D721Med (cell line): ENCODE measurements around the gene EID2.

Source experiments
- DNase-seq: peaks from one replicate; pipeline ENCODE4 v3.0.0; 2011; ENCODE audit warnings: low spot score; ENCODE audit not compliant: insufficient read length
- FAIRE-seq: peaks from 2 replicates; lab custom pipeline; 2011; peaks lifted over from hg19 to GRCh38; lab: Jason Lieb, UNC
- TF ChIP-seq, protein P1 (sequence below): IDR thresholded peaks from 2 replicates; pipeline ENCODE4 v1.5.1; 2012; ENCODE audit warnings: mild to moderate bottlenecking, control low read depth; ENCODE audit not compliant: insufficient read depth; ENCODE audit errors: missing control alignments

The EID2 gene

DNA sequence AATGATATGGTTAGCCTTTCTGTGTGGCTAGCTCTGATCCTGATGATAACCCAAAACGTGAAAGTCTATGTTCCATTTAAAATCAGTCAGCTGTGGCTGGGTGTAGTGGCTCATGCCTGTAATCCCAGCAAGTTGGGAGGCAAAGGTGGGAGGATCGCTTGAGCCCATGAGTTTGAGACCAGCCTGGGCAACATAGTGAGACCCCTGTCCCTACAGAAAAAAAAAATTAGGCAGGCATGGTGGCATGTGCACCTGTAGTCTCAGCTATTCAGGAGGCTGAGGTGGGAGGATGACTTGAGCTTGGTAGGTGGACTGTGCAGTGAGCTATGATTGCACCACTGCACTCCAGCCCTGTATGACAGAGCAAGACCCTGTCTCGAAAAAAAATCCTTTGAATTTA lies 6.2 kb downstream of the EID2 start:
- no peak for DNase-seq
- no peak for FAIRE-seq
- TF ChIP-seq, protein P1, sequence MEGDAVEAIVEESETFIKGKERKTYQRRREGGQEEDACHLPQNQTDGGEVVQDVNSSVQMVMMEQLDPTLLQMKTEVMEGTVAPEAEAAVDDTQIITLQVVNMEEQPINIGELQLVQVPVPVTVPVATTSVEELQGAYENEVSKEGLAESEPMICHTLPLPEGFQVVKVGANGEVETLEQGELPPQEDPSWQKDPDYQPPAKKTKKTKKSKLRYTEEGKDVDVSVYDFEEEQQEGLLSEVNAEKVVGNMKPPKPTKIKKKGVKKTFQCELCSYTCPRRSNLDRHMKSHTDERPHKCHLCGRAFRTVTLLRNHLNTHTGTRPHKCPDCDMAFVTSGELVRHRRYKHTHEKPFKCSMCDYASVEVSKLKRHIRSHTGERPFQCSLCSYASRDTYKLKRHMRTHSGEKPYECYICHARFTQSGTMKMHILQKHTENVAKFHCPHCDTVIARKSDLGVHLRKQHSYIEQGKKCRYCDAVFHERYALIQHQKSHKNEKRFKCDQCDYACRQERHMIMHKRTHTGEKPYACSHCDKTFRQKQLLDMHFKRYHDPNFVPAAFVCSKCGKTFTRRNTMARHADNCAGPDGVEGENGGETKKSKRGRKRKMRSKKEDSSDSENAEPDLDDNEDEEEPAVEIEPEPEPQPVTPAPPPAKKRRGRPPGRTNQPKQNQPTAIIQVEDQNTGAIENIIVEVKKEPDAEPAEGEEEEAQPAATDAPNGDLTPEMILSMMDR: no peak

DNA sequence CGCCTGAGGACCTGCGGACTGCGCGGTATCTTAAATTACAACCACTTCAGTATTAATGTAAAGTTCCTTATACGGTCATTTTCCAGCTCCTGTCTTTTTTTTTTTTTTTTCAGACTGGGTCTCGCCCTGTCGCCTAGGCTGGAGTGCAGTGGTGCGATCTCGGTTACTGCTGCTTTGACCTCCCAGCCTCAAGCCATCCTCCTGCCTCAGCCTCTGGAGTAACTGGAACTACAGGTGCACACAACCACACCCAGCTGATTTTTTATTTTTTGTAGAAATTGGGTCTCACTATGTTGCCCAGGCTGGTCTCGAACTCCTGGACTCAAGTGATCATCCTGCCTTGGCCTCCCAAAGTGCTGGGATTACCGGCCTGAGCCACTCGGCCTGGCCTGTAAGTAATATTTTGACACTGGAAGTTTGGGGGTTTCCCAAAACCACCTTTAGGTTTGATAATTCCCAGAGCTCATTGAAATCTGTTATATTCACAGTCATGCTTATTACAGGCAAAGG lies 6.9 kb downstream of the EID2 start:
- TF ChIP-seq, protein P1: no peak
- no peak for FAIRE-seq

DNA sequence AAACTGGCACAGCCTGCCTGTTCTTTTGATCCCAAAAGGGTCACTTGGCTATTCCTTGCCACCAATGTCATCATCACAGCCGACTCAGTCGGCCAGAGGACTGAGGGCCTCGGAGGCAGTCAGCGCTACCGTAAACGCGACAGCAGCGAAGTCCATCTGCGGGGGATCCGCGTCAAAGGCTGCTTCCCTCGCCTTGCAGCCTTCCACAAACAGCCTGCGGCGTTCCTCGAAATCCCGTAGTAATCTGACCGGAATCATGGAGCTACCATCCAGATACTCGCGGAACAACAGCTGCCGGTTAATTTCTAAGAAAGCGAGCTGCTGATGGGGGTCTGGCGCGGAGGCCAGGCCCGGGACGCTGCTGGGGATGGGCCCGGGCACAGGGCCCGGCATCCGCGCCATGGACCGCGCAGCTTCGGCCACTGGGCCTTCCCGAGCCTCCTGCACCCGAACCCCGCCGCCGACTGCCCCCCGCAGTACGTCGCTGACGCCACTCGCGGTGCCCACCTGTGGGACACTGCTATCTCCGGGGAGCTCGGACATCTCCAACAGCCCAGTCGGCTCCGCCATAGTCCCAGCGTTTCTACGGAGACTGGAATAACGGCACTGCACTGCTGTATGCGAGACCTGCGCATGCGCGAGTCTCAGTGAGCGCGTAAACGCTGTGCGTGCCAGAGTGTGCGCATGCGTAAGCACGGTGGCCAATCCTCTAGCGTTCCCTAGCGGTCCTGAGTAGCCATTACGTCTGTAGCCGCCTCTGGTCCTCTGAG lies 7.5 kb downstream of the EID2 start, which contains the start of gene EID2B:
TSS of gene EID2B (minus strand) at position 620 of the 770 bp plus-strand sequence. CDS start at position 570, 50 bp downstream.
- FAIRE-seq (no peak), DNase-seq (peak; percentile 85)
- TF ChIP-seq, protein P1: peak; percentile 99

More for the DNA sequence above, 6.9 kb downstream of the EID2 start:
- no peak for DNase-seq

DNA sequence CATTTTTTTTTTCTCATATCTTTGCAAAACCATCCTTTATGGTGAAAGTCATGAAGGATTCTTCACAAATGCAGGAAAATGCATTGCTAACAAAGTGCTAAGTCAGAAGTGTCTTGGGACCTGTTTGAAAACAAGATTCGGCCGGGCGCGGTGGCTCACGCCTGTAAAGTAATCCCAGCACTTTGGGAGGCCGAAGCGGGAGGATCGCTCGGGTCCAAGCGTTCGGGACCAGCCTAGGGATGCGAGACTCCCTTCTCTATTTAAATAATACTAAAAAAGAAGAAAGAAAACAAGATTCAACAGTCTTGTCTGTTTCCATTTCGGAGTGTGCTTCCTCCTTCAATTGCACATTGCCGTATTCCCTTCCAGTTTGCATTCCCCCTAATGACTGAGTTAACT lies 8.1 kb downstream of the EID2 start:
- TF ChIP-seq, protein P1: no peak
- FAIRE-seq (no peak), DNase-seq (no peak)

DNA sequence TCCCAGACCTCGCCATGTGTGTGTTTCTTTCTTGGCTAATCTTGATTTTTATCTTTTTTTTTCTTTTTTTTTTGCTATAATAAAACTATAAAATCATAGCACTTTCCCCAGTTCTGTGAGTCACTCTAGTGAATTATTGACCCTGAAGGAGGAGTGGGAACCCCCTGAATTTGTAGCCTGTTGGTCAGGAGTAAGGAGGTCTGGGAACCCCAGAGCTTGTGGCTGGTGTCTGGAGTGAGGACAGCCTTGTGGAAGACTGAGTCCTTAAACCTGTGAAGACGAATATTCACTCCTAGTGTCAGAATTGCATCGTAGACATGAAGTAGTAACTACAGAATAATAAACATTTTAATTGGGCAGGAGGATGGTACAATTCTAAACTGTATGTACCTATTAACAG lies 14.8 kb downstream of the EID2 start:
- no peak for FAIRE-seq
- no peak for DNase-seq

DNA sequence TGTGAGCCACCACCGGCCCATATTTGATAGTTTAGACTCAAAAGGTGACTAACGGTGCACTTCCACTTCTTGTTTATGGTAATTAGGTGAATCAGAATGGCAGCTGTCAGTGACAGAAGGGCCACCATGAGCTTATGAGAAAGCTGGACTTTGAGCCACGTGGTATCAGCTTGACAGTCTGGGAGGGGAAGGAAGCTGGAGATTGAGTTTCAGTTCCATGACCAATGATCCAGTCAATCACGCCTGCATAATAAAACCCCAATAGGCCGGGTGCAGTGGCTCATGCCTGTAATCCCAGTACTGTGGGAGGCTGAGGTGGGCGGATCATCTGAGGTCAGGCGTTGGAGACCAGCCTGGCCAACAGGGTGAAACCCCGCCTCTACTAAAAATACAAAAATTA lies 15.5 kb downstream of the EID2 start:
- TF ChIP-seq, protein P1: no peak

More for the DNA sequence above, 14.8 kb downstream of the EID2 start:
- TF ChIP-seq, protein P1: no peak

More for the DNA sequence above, 15.5 kb downstream of the EID2 start:
- FAIRE-seq (no peak), DNase-seq (no peak)
